K562 (cell line): ENCODE data around the gene SLC17A9. TPM values are rescaled to one million over a fixed set of nuclear protein-coding genes. Genes with fewer than 3 reads are reported as not detected.

Experiments
- CBFA2T3 ChIP-seq: fragments of 450-650 bp; IDR thresholded peaks from 2 replicates; pipeline ENCODE4 v1.6.1; 2017
- CC2D1A ChIP-seq: fragments of 450-650 bp; IDR thresholded peaks from 2 replicates; pipeline ENCODE4 v1.6.1; 2017; ENCODE audit warnings: mild to moderate bottlenecking
- COPS2 ChIP-seq: fragments of 450-650 bp; conservative IDR thresholded peaks from 2 replicates; pipeline ENCODE4 v1.6.1; 2016; ENCODE audit warnings: mild to moderate bottlenecking, moderate library complexity
- CREM ChIP-seq: IDR thresholded peaks from 2 replicates; pipeline ENCODE4 v1.6.1; 2014; ENCODE audit warnings: antibody characterized with exemption, low read depth
- DIDO1 ChIP-seq: fragments of 450-650 bp; IDR thresholded peaks from 2 replicates; pipeline ENCODE4 v1.6.1; 2016; ENCODE audit warnings: low read depth, missing biosample characterization, missing genetic modification characterization
- ELF4 ChIP-seq: fragments of 450-650 bp; formaldehyde crosslinking; IDR thresholded peaks from 2 replicates; pipeline ENCODE4 v1.4.0; 2022; ENCODE audit warnings: missing genetic modification characterization
- ELK1 ChIP-seq: sonication (generic); formaldehyde crosslinking; IDR thresholded peaks from 2 replicates; pipeline ENCODE4 v1.8.1; 2022; ENCODE audit warnings: missing genetic modification reagents
- ELK3 ChIP-seq: fragments of 450-650 bp; formaldehyde crosslinking; IDR thresholded peaks from 2 replicates; pipeline ENCODE4 v1.4.0; 2020; ENCODE audit warnings: mild to moderate bottlenecking
- GABPB2 ChIP-seq: fragments of 250-450 bp; sonication (Bioruptor Pico); conservative IDR thresholded peaks from 2 replicates; pipeline ENCODE4 v1.5.1; 2021; ENCODE audit warnings: mild to moderate bottlenecking
- MXI1 ChIP-seq: IDR thresholded peaks from 2 replicates; pipeline ENCODE4 v1.6.1; 2011; ENCODE audit warnings: low read depth, mild to moderate bottlenecking, improper control_type of control experiment, low read length
- NCOA2 ChIP-seq, 2 experiments: fragments of 450-650 bp; IDR thresholded peaks; 2 replicates each; pipeline ENCODE4 v1.6.1; 2018; ENCODE audit warnings: mild to moderate bottlenecking in 2 of 2, moderate library complexity in 1 of 2; ENCODE audit not compliant: partially characterized antibody in 2 of 2
- NONO ChIP-seq, 2 experiments: fragments of 200-400 bp in 1 of 2; fragments of 450-650 bp in 1 of 2; formaldehyde crosslinking in 1 of 2; IDR thresholded peaks; 2 replicates each; pipeline ENCODE4 v1.6.1; 2017; ENCODE audit warnings: low read depth in 2 of 2, mild to moderate bottlenecking in 2 of 2, moderate library complexity in 2 of 2, low read length in 1 of 2
- NR0B1 ChIP-seq: fragments of 450-650 bp; IDR thresholded peaks from one replicate; pipeline ENCODE4 v1.6.1; 2018; ENCODE audit warnings: mild to moderate bottlenecking, moderate library complexity; ENCODE audit not compliant: partially characterized antibody
- POLR2G ChIP-seq: fragments of 200-400 bp; formaldehyde crosslinking; IDR thresholded peaks from 2 replicates; pipeline ENCODE4 v1.6.1; 2017; ENCODE audit warnings: low read depth, mild to moderate bottlenecking, antibody characterized with exemption, low read length, moderate library complexity
- SAFB2 ChIP-seq: fragments of 200-400 bp; formaldehyde crosslinking; IDR thresholded peaks from 2 replicates; pipeline ENCODE4 v1.6.1; 2018; ENCODE audit warnings: borderline replicate concordance, low read length, low read depth, moderate library complexity; ENCODE audit not compliant: severe bottlenecking
- SMAD4 ChIP-seq: fragments of 250-450 bp; sonication (Bioruptor Pico); conservative IDR thresholded peaks from 2 replicates; pipeline ENCODE4 v1.8.0; 2021; ENCODE audit warnings: inconsistent platforms, mild to moderate bottlenecking, moderate library complexity
- USF1 ChIP-seq: sonication (generic); formaldehyde crosslinking; IDR thresholded peaks from 2 replicates; pipeline ENCODE4 v1.9.0; 2022; ENCODE audit warnings: mild to moderate bottlenecking, missing genetic modification reagents
- ZBTB12 ChIP-seq: fragments of 250-450 bp; sonication (Bioruptor Pico); IDR thresholded peaks from 2 replicates; pipeline ENCODE4 v1.4.0; 2020
- ZBTB2 ChIP-seq: fragments of 450-650 bp; IDR thresholded peaks from 2 replicates; pipeline ENCODE4 v1.6.1; 2016; ENCODE audit warnings: antibody characterized with exemption
- ZNF224 ChIP-seq: sonication (generic); formaldehyde crosslinking; IDR thresholded peaks from 2 replicates; pipeline ENCODE4 v1.8.0; 2022; ENCODE audit warnings: mild to moderate bottlenecking, missing genetic modification reagents
- ZNF668 ChIP-seq: fragments of 250-450 bp; sonication (Bioruptor Pico); IDR thresholded peaks from 2 replicates; pipeline ENCODE4 v1.8.0; 2022; ENCODE audit warnings: mild to moderate bottlenecking, inconsistent platforms
- polyA plus RNA-seq, 8 experiments: library from polyadenylated mRNA; depleted of rRNA in 4 of 8; stranded (reverse) in 5 of 8; unstranded in 3 of 8; fragments of >200 nt; fragmentation: Nextera tagmentation in 2 of 8; fragmentation: Illumina TruSeq in 1 of 8; extraction: Ambion mirVana in 2 of 8; extraction: Trizol in 1 of 8; gene quantifications; 2 replicates each; pipeline versions ENCODE4 v1.2.1 to v1.2.3, GENCODE V29; 2011 to 2014; ENCODE audit warnings: inconsistent platforms in 1 of 8, missing spikeins in 1 of 8
- total RNA-seq, 7 experiments: library from RNA; depleted of rRNA in 6 of 7; stranded (reverse); fragments of >200 nt in 6 of 7; fragmentation: Illumina TruSeq in 2 of 7; extraction: Trizol in 2 of 7; gene quantifications; 2 replicates each; pipeline versions ENCODE4 v1.2.1 to v1.2.3, GENCODE V29; 2011 to 2021; ENCODE audit warnings: low replicate concordance in 1 of 7

The SLC17A9 gene
- total and polyA plus RNA-seq, 9 of the 15 experiments (the other 6 are each of a cell fraction or from before 2014, with no cell fraction given), result 0.04 to 0.31 TPM; not detected in 7

- TF ChIP-seq ELK3 (CRISPR knock-in tag) (no peak), USF1 (CRISPR knock-in tag) (no peak), MXI1 (no peak), SMAD4 (CRISPR knock-in tag) (peak; percentile 90), GABPB2 (no peak), NR0B1 (no peak), CREM (peak; percentile 58; the same call in 1 of the 2 replicates), CBFA2T3 (no peak), ZBTB2 (peak; percentile 75), NCOA2 (IDR thresholded peaks at IDR 0.05; ENCODE audit: partially characterized antibody in 2 of 2) (no peak), ELK1 (CRISPR knock-in tag) (no peak), ELF4 (no peak), POLR2G (peak; percentile 91), ZNF668 (CRISPR knock-in tag) (no peak), COPS2 (no peak), NONO (IDR thresholded peaks at IDR 0.05; ENCODE audit: low read depth in 2 of 2, low read length in 1 of 2) (peak in 1 of 2 experiments; percentile 93; a peak in 3 of 4 replicates), ZBTB12 (no peak), DIDO1 (tag) (no peak), ZNF224 (CRISPR knock-in tag) (no peak), SAFB2 (no peak), CC2D1A (no peak)
Measured at GRCh38 chr20:62926229-62927127, 26.0 kb upstream of the SLC17A9 start, which contains the start of gene DIDO1 (continued).
